ENCODE data around the gene COPRS.

The COPRS gene

DNA sequence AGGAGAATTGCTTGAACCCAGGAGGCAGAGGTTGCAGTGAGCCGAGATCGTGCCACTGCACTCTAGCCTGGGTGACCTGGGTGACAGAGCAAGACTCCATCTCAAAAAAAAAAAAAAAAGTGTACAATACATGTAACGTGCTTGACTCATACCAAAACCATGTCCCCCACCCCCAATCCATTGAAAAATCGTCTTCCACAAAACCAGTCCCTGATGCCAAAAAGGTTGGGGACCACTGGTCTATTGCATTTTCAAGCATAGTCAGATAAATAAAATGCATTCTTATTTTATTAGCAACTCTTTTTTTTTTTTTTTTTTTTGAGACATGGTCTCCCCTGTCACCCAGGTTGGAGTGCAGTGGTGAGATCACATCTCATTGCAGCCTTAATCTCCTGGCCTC is 52.1 kb downstream of the COPRS start:
- no peak for DNase-seq

DNA sequence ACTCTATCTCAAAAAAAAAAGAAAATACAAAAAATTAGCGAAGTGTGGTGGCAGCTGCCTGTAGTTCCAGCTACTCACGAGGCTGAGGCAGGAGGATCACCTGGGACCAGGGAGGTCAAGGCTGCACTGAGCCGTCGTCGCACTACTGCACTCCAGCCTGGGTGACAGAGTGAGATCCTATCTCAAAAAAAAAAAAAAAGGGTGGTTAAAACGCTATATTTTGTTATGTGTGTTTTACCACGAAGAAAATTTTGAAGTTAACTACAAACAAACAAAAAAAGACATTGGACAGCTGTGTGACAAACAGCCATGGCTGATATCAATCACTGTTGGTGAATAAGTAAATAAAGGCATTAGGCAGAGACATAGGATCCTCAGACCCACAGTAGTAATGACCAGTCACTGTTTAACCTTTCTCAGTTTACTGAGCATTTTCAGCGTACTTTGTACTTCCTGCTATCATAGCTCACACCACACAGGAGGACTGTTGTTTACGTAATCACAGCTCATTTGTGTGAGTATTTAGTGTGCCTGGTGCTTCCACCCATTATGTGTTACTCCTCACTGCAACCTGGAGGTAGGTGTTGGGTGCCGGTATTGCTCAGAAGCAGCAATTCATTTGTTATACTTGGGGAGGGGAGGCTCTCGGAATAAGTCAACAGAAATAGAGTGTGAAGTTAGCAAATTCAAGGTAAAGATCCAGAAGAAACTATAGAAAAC is 55.4 kb downstream of the COPRS start:
- peak; percentile 9 for DNase-seq

DNA sequence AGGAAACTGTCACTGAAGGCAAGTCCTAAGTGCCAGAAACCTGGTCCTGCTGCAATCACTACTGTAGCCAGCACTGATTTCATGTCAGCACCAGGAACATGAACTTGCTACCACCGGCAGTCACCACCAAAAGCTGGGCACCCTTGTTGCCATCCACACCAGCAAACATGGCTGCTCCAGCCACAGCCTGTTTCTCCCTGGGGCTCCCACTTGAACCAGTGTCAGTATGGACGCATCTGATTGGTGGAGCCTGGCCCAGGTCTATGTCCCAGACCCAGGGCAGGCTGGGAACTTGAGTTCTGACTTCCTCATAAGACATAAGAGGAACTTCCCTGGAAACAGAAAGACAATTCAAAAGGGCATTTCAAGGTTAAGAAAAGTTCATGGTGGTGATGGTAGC is 56.5 kb downstream of the COPRS start:
- DNase-seq = no peak

Data from NCI-H510A (cell line).